Neural progenitor cell (in vitro differentiated cells): ENCODE data around the gene CHCHD6.

Experiments
- EZH2 ChIP-seq: fragments of 200-600 bp; sonication (generic); IDR thresholded peaks from 2 replicates; pipeline ENCODE4 v1.6.1; 2017; ENCODE audit warnings: antibody characterized with exemption, mild to moderate bottlenecking, moderate library complexity
- EZH2phosphoT487 ChIP-seq: fragments of 200-600 bp; sonication (generic); IDR thresholded peaks from 2 replicates; pipeline ENCODE4 v1.6.1; 2017; ENCODE audit warnings: antibody characterized with exemption
- TF ChIP-seq, protein P1 (sequence below): fragments of 200-600 bp; sonication (generic); IDR thresholded peaks from 2 replicates; pipeline ENCODE4 v1.5.1; 2017; ENCODE audit warnings: antibody characterized with exemption, mild to moderate bottlenecking

DNA sequence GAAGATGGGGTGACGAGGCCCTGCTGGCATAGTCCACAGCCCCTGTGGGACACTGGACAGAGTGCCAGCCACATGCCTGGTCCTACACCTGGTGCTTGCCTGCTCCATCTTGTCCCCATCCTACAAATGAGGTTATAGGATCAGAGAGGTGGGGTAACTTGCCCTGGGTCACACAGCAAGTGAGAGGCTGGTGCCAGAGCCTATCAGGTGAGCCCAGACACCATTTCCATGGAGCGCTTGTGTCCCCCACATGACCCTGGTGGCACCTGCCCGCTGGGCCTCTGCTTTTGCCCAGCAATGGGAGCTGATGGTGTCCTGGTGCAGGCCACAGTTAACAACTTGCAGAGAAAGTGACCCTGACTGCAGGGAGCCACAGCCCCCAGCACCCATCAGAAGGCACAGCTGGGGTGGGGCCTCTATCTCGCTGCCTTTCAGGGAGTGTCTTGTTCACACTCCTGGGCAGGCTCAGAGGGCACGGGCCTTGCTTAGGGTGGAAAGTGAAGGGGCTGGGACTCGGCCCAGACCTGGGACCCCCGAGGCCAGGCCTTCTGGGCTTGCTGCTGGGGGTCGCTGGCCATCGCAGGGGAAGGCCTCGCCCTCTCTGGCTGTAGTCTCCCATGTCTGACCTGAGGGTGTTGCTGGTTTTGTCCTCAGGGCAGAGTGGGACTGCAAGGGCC, 286.1 kb downstream of the CHCHD6 start:
- TF ChIP-seq, protein P1, sequence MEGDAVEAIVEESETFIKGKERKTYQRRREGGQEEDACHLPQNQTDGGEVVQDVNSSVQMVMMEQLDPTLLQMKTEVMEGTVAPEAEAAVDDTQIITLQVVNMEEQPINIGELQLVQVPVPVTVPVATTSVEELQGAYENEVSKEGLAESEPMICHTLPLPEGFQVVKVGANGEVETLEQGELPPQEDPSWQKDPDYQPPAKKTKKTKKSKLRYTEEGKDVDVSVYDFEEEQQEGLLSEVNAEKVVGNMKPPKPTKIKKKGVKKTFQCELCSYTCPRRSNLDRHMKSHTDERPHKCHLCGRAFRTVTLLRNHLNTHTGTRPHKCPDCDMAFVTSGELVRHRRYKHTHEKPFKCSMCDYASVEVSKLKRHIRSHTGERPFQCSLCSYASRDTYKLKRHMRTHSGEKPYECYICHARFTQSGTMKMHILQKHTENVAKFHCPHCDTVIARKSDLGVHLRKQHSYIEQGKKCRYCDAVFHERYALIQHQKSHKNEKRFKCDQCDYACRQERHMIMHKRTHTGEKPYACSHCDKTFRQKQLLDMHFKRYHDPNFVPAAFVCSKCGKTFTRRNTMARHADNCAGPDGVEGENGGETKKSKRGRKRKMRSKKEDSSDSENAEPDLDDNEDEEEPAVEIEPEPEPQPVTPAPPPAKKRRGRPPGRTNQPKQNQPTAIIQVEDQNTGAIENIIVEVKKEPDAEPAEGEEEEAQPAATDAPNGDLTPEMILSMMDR: no peak
- no peak for TF ChIP-seq EZH2phosphoT487
- TF ChIP-seq EZH2: no peak
